Measurements from ENCODE around the gene SNX18.

SNX18 gene

DNA sequence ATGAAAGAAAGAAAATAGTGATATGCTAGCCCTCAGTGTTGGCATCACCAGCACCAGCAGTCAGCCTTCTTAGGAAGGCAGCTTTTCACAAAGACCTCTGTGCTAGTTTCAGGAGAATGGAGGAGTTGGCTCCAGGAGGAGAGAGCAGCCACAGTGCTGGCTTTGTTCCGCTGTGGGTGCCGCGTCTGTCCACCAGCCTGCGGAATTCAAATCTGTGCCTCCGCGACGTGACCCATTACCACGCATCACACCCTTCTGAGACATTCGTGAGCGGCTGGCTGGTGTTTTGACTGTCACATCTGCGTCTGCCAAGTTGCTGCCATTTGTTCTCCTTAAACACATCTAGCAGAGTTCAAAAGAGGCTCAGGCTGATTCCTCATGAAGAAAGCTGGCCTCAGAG, 34.4 kb downstream of the SNX18 start:
- Histone ChIP-seq H3K9me3 (ENCODE audit: control insufficient read depth in 2 of 2, low read length in 2 of 2) (no peaks in the 10 kb centered on the region), H3K9ac (ENCODE audit: low read depth in 1 of 2, low read length in 2 of 2) (no peak overlapping the region), H3K4me1 (ENCODE audit: control insufficient read depth in 2 of 2, insufficient read depth in 2 of 2, low read length in 2 of 2) (no peaks in the 10 kb centered on the region), H3K36me3 (ENCODE audit: control insufficient read depth in 2 of 2, insufficient read depth in 2 of 2, low read length in 2 of 2) (peaks cover 0 to 6% of the 10 kb centered on the region in 2 donors), H3K27me3 (ENCODE audit: control insufficient read depth in 2 of 2, insufficient read depth in 2 of 2, low read length in 2 of 2) (no peaks in the 10 kb centered on the region), H3K27ac (ENCODE audit: low read depth in 2 of 2, low read length in 2 of 2) (no peak overlapping the region), H3K4me3 (ENCODE audit: low read length in 2 of 2) (no peak overlapping the region)

DNA sequence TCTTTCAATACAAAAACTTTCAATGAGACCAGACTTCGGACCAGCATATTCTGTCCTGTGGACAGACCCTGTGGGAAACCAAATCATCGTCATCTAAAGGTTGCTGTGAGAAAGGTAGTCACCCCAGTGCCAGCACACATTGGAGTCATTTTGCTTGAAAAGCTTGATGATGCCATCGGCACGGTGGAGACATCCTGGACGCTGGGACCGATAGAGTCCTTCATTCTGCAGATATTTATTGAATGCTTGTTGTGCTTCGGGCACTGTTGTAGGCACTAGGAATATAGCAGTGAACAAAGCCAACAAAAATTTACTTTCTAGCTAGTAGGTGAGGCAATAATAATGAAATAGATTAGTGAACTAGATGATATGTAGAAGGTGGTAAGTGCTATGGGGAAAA, 34.9 kb downstream of the SNX18 start:
- Histone ChIP-seq H3K9ac (ENCODE audit: low read depth in 1 of 2, low read length in 2 of 2) (no peak overlapping the region), H3K9me3 (ENCODE audit: control insufficient read depth in 2 of 2, low read length in 2 of 2) (no peaks in the 10 kb centered on the region), H3K4me1 (ENCODE audit: control insufficient read depth in 2 of 2, insufficient read depth in 2 of 2, low read length in 2 of 2) (no peaks in the 10 kb centered on the region), H3K4me3 (ENCODE audit: low read length in 2 of 2) (no peak overlapping the region), H3K27me3 (ENCODE audit: control insufficient read depth in 2 of 2, insufficient read depth in 2 of 2, low read length in 2 of 2) (no peaks in the 10 kb centered on the region), H3K36me3 (ENCODE audit: control insufficient read depth in 2 of 2, insufficient read depth in 2 of 2, low read length in 2 of 2) (peaks cover 0 to 4% of the 10 kb centered on the region in 2 donors), H3K27ac (ENCODE audit: low read depth in 2 of 2, low read length in 2 of 2) (no peak overlapping the region)

DNA sequence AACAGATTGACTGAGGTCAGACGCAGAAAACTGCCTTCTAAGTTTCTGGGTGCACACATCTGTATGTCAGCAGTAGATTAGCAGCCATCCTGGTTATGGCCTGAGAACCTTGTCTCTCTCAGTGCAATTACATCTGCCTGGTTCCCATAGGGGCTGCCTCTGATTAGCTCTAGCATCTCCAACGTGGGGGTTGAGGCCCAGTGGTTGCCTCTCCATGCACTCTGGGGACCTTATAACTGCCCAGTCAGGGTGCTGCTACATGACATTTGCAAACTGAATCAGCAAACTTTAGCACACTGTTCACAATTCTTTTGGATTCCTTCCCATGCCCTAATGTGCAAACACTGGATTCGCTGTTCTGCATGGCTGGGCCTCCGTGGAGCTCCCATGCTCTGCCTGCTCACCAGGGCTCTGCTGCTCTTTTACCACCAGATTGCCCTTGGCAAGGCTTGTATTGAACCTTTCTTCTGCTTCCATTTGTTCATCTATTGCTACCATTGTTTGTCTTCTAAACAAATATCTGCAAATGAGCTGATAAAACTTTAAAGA, 36.2 kb downstream of the SNX18 start:
- Histone ChIP-seq H3K4me3 (ENCODE audit: low read length in 2 of 2) (no peak overlapping the region), H3K36me3 (ENCODE audit: control insufficient read depth in 2 of 2, insufficient read depth in 2 of 2, low read length in 2 of 2) (no peaks in the 10 kb centered on the region), H3K27ac (ENCODE audit: low read depth in 2 of 2, low read length in 2 of 2) (no peak overlapping the region), H3K4me1 (ENCODE audit: control insufficient read depth in 2 of 2, insufficient read depth in 2 of 2, low read length in 2 of 2) (no peaks in the 10 kb centered on the region), H3K9me3 (ENCODE audit: control insufficient read depth in 2 of 2, low read length in 2 of 2) (no peaks in the 10 kb centered on the region), H3K9ac (ENCODE audit: low read depth in 1 of 2, low read length in 2 of 2) (no peak overlapping the region), H3K27me3 (ENCODE audit: control insufficient read depth in 2 of 2, insufficient read depth in 2 of 2, low read length in 2 of 2) (no peaks in the 10 kb centered on the region)

DNA sequence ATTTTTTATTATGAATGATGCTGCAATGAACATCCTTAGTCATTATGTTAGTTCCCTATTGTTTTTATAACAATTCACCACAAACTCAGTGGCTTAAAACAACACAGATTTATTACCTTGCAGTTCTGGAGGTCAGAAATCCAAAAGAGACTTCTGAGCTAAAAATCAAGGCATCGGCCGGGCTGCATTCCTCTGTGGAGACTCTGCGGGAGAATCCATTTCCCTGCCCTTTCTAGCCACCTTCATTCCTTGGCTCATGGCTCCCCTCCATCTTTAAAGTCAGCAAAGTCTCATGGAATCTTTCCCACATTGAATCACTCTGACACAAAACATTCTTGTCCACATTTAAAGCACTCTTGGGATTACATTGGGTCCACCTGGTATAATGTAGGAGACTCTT, 38.6 kb downstream of the SNX18 start:
- H3K27ac ChIP-seq (ENCODE audit: low read depth in 2 of 2, low read length in 2 of 2): no peak overlapping the region
- no peak overlapping the region for H3K4me3 ChIP-seq (ENCODE audit: low read length in 2 of 2)
- no peaks in the 10 kb centered on the region for H3K4me1 ChIP-seq (ENCODE audit: control insufficient read depth in 2 of 2, insufficient read depth in 2 of 2, low read length in 2 of 2)
- H3K27me3 ChIP-seq (ENCODE audit: control insufficient read depth in 2 of 2, insufficient read depth in 2 of 2, low read length in 2 of 2): no peaks in the 10 kb centered on the region
- no peak overlapping the region for H3K9ac ChIP-seq (ENCODE audit: low read depth in 1 of 2, low read length in 2 of 2)
- no peaks in the 10 kb centered on the region for H3K9me3 ChIP-seq (ENCODE audit: control insufficient read depth in 2 of 2, low read length in 2 of 2)
- no peaks in the 10 kb centered on the region for H3K36me3 ChIP-seq (ENCODE audit: control insufficient read depth in 2 of 2, insufficient read depth in 2 of 2, low read length in 2 of 2)

DNA sequence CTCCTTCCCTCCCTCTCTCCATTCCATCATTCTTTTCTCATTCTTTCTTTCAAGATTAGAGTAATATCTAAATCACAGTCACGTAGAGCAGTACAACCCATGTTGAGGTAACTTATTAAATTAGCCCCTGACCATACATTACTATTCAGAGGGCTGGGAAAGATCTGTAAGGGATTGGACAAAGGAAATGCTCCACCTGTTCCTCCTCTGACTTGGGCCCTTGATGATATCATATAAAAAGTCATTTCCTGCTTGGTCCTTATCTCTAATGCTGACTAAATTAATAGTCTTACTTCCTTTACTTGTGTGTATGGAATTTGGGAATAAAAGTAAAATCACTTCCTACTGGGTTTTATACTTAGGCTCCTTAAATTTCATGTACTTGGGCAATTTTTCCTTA, 40.8 kb downstream of the SNX18 start:
- no peaks in the 10 kb centered on the region for H3K36me3 ChIP-seq (ENCODE audit: control insufficient read depth in 2 of 2, insufficient read depth in 2 of 2, low read length in 2 of 2)
- no peak overlapping the region for H3K9ac ChIP-seq (ENCODE audit: low read depth in 1 of 2, low read length in 2 of 2)
- no peak overlapping the region for H3K27ac ChIP-seq (ENCODE audit: low read depth in 2 of 2, low read length in 2 of 2)
- H3K9me3 ChIP-seq (ENCODE audit: control insufficient read depth in 2 of 2, low read length in 2 of 2): no peaks in the 10 kb centered on the region
- no peak overlapping the region for H3K4me3 ChIP-seq (ENCODE audit: low read length in 2 of 2)
- H3K27me3 ChIP-seq (ENCODE audit: control insufficient read depth in 2 of 2, insufficient read depth in 2 of 2, low read length in 2 of 2): no peaks in the 10 kb centered on the region
- no peaks in the 10 kb centered on the region for H3K4me1 ChIP-seq (ENCODE audit: control insufficient read depth in 2 of 2, insufficient read depth in 2 of 2, low read length in 2 of 2)

DNA sequence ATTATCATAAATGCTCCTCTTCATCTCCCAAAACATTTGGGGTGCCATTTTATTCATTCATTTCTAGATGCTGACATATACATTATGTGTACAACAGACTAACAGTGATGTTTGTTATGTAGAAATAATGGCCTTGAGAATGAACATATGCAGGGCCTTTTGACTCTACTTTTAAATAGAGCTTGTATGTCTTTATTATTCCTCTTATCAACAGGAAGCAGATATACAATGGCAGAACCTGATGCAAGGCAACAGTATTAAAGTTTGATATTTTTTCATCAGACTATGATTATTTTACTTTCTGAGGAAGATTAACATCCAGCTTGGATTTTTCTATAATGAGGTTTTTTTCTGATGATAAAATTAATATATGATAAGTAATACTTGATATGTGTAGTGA, 44.1 kb downstream of the SNX18 start:
- Histone ChIP-seq H3K36me3 (ENCODE audit: control insufficient read depth in 2 of 2, insufficient read depth in 2 of 2, low read length in 2 of 2) (no peaks in the 10 kb centered on the region), H3K4me1 (ENCODE audit: control insufficient read depth in 2 of 2, insufficient read depth in 2 of 2, low read length in 2 of 2) (no peaks in the 10 kb centered on the region)

DNA sequence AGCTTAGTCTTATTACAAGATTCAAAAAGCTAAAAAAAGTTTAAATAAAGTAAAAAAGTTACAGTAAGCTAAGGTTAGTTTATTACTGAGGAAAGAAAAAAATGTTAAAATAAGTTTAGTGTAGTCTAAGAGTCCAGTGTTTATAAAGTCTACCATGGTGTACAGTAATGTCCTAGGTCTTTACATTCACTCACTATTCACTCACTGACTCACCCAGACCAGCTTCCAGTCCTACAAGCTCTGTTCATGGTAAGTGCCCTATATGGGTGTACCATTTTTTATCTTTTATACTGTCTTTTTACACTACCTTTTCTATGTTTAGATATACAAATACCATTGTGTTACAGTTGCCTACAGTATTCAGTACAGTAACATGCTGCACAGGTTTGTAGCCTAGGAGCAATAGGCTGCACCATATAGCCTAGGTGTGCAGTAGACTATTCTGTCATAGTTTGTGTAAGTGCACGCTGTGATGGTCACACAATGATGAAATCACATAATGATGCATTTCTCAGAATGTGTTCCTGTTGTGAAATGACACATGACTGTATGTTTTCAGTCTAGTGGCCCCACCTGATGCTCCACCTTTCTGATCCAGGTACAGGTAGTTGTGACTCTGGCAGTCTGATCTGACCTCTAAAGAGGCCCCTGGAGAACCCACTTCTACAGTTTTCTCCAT, 45.7 kb downstream of the SNX18 start:
- H3K4me3 ChIP-seq (ENCODE audit: low read length in 2 of 2): no peak overlapping the region
- H3K4me1 ChIP-seq (ENCODE audit: control insufficient read depth in 2 of 2, insufficient read depth in 2 of 2, low read length in 2 of 2): no peaks in the 10 kb centered on the region

More for the DNA sequence above, 44.1 kb downstream of the SNX18 start:
- Histone ChIP-seq H3K4me3 (ENCODE audit: low read length in 2 of 2) (no peak overlapping the region), H3K9me3 (ENCODE audit: control insufficient read depth in 2 of 2, low read length in 2 of 2) (no peaks in the 10 kb centered on the region), H3K27me3 (ENCODE audit: control insufficient read depth in 2 of 2, insufficient read depth in 2 of 2, low read length in 2 of 2) (no peaks in the 10 kb centered on the region), H3K9ac (ENCODE audit: low read depth in 1 of 2, low read length in 2 of 2) (no peak overlapping the region), H3K27ac (ENCODE audit: low read depth in 2 of 2, low read length in 2 of 2) (no peak overlapping the region)

DNA sequence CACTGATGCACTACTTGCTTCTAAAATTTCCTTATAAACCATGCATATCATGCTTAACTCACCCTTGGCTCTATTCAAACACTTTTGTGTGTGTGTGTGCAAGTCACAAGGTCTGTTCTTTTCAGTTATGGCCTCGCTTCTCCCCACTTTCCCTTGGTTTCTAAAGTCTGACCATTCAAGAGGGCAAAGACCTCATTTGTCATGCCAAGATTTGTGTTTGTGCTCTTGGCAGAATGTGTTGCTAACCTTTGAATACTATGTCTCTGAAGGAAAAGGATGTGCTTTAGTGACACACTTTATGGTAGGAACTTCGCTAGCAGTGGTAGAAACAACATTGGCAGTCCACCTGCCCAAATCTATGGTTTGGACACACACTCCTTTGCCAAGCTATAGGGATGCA, 50.4 kb downstream of the SNX18 start:
- Histone ChIP-seq H3K27ac (ENCODE audit: low read depth in 2 of 2, low read length in 2 of 2) (no peak overlapping the region), H3K36me3 (ENCODE audit: control insufficient read depth in 2 of 2, insufficient read depth in 2 of 2, low read length in 2 of 2) (no peaks in the 10 kb centered on the region)

More for the DNA sequence above, 45.7 kb downstream of the SNX18 start:
- H3K9ac ChIP-seq (ENCODE audit: low read depth in 1 of 2, low read length in 2 of 2): no peak overlapping the region
- no peaks in the 10 kb centered on the region for H3K27me3 ChIP-seq (ENCODE audit: control insufficient read depth in 2 of 2, insufficient read depth in 2 of 2, low read length in 2 of 2)
- no peak overlapping the region for H3K27ac ChIP-seq (ENCODE audit: low read depth in 2 of 2, low read length in 2 of 2)
- H3K9me3 ChIP-seq (ENCODE audit: control insufficient read depth in 2 of 2, low read length in 2 of 2): no peaks in the 10 kb centered on the region
- no peaks in the 10 kb centered on the region for H3K36me3 ChIP-seq (ENCODE audit: control insufficient read depth in 2 of 2, insufficient read depth in 2 of 2, low read length in 2 of 2)

DNA sequence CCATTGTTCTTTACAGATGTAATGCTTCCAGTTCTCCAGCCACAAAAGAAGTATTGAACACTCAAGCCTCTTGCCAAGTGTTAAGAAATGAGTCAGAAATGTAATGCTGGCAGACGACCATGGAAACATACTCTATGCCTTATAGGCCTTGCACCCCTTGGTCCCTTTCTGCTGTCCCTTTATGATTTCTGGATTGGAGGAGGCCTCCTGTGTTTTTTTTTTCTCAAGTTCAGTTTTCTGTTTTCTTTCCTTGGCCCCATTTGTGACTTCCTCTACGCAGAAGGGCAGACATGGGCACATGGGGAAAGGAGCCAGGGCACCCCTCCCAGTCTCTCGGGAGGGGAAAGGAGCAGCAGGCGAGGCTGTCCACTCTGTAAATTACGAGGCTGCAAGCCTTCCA, 53.4 kb downstream of the SNX18 start:
- no peaks in the 10 kb centered on the region for H3K27me3 ChIP-seq (ENCODE audit: control insufficient read depth in 2 of 2, insufficient read depth in 2 of 2, low read length in 2 of 2)
- no peaks in the 10 kb centered on the region for H3K36me3 ChIP-seq (ENCODE audit: control insufficient read depth in 2 of 2, insufficient read depth in 2 of 2, low read length in 2 of 2)
- H3K27ac ChIP-seq (ENCODE audit: low read depth in 2 of 2, low read length in 2 of 2): no peak overlapping the region
- no peaks in the 10 kb centered on the region for H3K9me3 ChIP-seq (ENCODE audit: control insufficient read depth in 2 of 2, low read length in 2 of 2)
- no peaks in the 10 kb centered on the region for H3K4me1 ChIP-seq (ENCODE audit: control insufficient read depth in 2 of 2, insufficient read depth in 2 of 2, low read length in 2 of 2)
- H3K4me3 ChIP-seq (ENCODE audit: low read length in 2 of 2): no peak overlapping the region
- no peak overlapping the region for H3K9ac ChIP-seq (ENCODE audit: low read depth in 1 of 2, low read length in 2 of 2)

More for the DNA sequence above, 50.4 kb downstream of the SNX18 start:
- H3K4me3 ChIP-seq (ENCODE audit: low read length in 2 of 2): no peak overlapping the region
- no peaks in the 10 kb centered on the region for H3K4me1 ChIP-seq (ENCODE audit: control insufficient read depth in 2 of 2, insufficient read depth in 2 of 2, low read length in 2 of 2)
- no peaks in the 10 kb centered on the region for H3K27me3 ChIP-seq (ENCODE audit: control insufficient read depth in 2 of 2, insufficient read depth in 2 of 2, low read length in 2 of 2)
- no peaks in the 10 kb centered on the region for H3K9me3 ChIP-seq (ENCODE audit: control insufficient read depth in 2 of 2, low read length in 2 of 2)
- H3K9ac ChIP-seq (ENCODE audit: low read depth in 1 of 2, low read length in 2 of 2): no peak overlapping the region

DNA sequence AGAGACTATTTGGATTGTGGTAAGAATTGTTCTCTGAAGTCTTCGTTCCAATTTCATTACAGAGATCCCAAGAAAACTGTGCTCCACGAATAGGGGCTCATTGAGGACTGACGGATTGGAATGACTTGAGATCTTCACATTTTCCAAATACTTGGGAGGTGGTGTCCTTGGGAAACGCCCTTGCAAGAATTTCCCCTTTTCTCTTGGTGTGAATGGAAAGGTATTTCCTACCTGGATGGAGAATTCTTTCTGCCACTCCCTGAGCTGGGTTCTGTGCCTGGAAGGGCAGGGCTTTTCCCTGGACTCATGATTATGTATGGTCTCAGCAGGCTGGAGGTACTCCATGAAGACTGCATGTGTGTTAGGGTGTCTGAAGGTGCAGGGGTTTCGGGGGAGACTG, 53.9 kb downstream of the SNX18 start:
- H3K27me3 ChIP-seq (ENCODE audit: control insufficient read depth in 2 of 2, insufficient read depth in 2 of 2, low read length in 2 of 2): no peaks in the 10 kb centered on the region
- no peaks in the 10 kb centered on the region for H3K9me3 ChIP-seq (ENCODE audit: control insufficient read depth in 2 of 2, low read length in 2 of 2)
- no peak overlapping the region for H3K27ac ChIP-seq (ENCODE audit: low read depth in 2 of 2, low read length in 2 of 2)
- no peak overlapping the region for H3K9ac ChIP-seq (ENCODE audit: low read depth in 1 of 2, low read length in 2 of 2)
- H3K4me1 ChIP-seq (ENCODE audit: control insufficient read depth in 2 of 2, insufficient read depth in 2 of 2, low read length in 2 of 2): no peaks in the 10 kb centered on the region
- no peaks in the 10 kb centered on the region for H3K36me3 ChIP-seq (ENCODE audit: control insufficient read depth in 2 of 2, insufficient read depth in 2 of 2, low read length in 2 of 2)
- H3K4me3 ChIP-seq (ENCODE audit: low read length in 2 of 2): no peak overlapping the region

All from mucosa of rectum (tissue), 2 donors.